A673 (cell line): ENCODE measurements around the gene OSBP.

Source experiments
- EZH2 ChIP-seq: fragments of 200-600 bp; sonication (generic); IDR thresholded peaks from 2 replicates; pipeline ENCODE4 v1.6.1; 2017; ENCODE audit warnings: borderline replicate concordance, low read depth, mild to moderate bottlenecking, mixed read lengths, antibody characterized with exemption, low read length; ENCODE audit not compliant: poor library complexity, severe bottlenecking
- TF ChIP-seq, protein P1 (sequence below): fragments of 300-800, 200-600 bp; sonication (generic); conservative IDR thresholded peaks from 2 replicates; pipeline ENCODE4 v1.5.1; 2017; ENCODE audit warnings: low read depth, mild to moderate bottlenecking, antibody characterized with exemption, low read length, moderate library complexity, mixed read lengths

DNA sequence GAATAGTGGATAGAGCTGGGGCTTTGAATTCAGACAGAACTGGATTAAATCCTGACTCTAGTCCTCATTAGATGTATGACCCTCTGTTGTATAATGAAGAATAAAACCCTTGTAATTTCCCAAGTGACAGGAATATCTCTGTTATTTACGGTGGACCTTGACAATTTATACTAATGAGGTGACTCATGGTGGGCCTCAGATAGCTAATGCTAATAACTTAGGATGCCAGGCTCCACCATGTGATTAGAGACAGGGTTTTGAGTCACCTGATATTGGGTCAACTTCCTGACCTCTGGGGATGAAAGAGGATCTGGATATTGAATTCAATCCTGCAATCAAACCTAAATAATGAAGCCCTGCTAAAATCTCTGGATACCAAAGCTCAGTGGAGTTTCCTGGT lies 33.6 kb downstream of the OSBP start:
- TF ChIP-seq, protein P1, sequence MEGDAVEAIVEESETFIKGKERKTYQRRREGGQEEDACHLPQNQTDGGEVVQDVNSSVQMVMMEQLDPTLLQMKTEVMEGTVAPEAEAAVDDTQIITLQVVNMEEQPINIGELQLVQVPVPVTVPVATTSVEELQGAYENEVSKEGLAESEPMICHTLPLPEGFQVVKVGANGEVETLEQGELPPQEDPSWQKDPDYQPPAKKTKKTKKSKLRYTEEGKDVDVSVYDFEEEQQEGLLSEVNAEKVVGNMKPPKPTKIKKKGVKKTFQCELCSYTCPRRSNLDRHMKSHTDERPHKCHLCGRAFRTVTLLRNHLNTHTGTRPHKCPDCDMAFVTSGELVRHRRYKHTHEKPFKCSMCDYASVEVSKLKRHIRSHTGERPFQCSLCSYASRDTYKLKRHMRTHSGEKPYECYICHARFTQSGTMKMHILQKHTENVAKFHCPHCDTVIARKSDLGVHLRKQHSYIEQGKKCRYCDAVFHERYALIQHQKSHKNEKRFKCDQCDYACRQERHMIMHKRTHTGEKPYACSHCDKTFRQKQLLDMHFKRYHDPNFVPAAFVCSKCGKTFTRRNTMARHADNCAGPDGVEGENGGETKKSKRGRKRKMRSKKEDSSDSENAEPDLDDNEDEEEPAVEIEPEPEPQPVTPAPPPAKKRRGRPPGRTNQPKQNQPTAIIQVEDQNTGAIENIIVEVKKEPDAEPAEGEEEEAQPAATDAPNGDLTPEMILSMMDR, result no peak
- TF ChIP-seq EZH2, result no peak
